PC-9 (cell line): ENCODE measurements around the gene HIGD1A. TPM values are rescaled to one million over a fixed set of nuclear protein-coding genes. Genes with fewer than 3 reads are reported as not detected.
"Not testable (repeated sequence)": the region's sequence is repeated elsewhere in the genome, so short reads cannot be mapped to it uniquely, and the experiment has no call there.

Experiments
- BruUV-seq: library from RNA; stranded (reverse); fragments of 400-500 nt; replicated peaks from 2 replicates; lab custom pipeline; 2021; lab: Mats Ljungman, UMichigan
- CTCF ChIA-PET: fragments of 300-600 bp; sonication (Branson Sonifier 250); formaldehyde crosslinking; loops from one replicate; lab custom pipeline; 2022; ENCODE audit warnings: antibody characterized with exemption; lab: Charles Lee
- POLR2A ChIA-PET: fragments of 300-600 bp; sonication (Branson Sonifier 250); formaldehyde crosslinking; loops from one replicate; lab custom pipeline; 2022; ENCODE audit warnings: antibody characterized with exemption; ENCODE audit not compliant: unreplicated experiment; lab: Charles Lee
- DNase-seq, 2 experiments: peaks; one replicate each; pipeline versions ENCODE4 v3.0.0 to v3.0.0-alpha.2; 2015 to 2022; ENCODE audit warnings: mixed read lengths in 1 of 2
- H2AFZ ChIP-seq: fragments of 200-600 bp; sonication (generic); 2 replicates; pipeline ENCODE4 v1.8.1; 2017; ENCODE audit warnings: antibody characterized with exemption
- H3F3A ChIP-seq: fragments of 200-600 bp; sonication (generic); 2 replicates; pipeline ENCODE4 v1.8.1; 2017; ENCODE audit warnings: antibody characterized with exemption, mild to moderate bottlenecking, low read depth; ENCODE audit not compliant: insufficient read depth
- H3K27ac ChIP-seq: fragments of 200-600 bp; sonication (generic); 2 replicates; pipeline ENCODE4 v1.6.1; 2016; ENCODE audit warnings: mixed run types
- H3K27me3 ChIP-seq: fragments of 200-600 bp; sonication (generic); 2 replicates; pipeline ENCODE4 v1.6.1; 2016; ENCODE audit warnings: low read depth, mixed run types; ENCODE audit not compliant: insufficient read depth
- H3K36me3 ChIP-seq: fragments of 200-600 bp; sonication (generic); 2 replicates; pipeline ENCODE4 v1.6.1; 2016; ENCODE audit warnings: low read depth, mixed run types
- H3K4me1 ChIP-seq: fragments of 200-600 bp; sonication (generic); replicated peaks from 2 replicates; pipeline ENCODE4 v1.6.1; 2016; ENCODE audit warnings: mixed run types; ENCODE audit not compliant: insufficient read depth
- H3K4me2 ChIP-seq: fragments of 200-600 bp; sonication (generic); 2 replicates; pipeline ENCODE4 v1.6.1; 2017; ENCODE audit warnings: mixed run types
- H3K4me3 ChIP-seq: fragments of 200-600 bp; sonication (generic); 2 replicates; pipeline ENCODE4 v1.6.1; 2016; ENCODE audit warnings: mixed run types
- H3K79me2 ChIP-seq: fragments of 200-600 bp; sonication (generic); 2 replicates; pipeline ENCODE4 v1.6.1; 2017; ENCODE audit warnings: low read depth, mixed run types
- H3K9me2 ChIP-seq: fragments of 200-600 bp; sonication (generic); 2 replicates; pipeline ENCODE4 v1.8.1; 2017; ENCODE audit warnings: mild to moderate bottlenecking; ENCODE audit not compliant: insufficient read depth
- H3K9me3 ChIP-seq: fragments of 200-600 bp; sonication (generic); 2 replicates; pipeline ENCODE4 v1.8.1; 2016; ENCODE audit warnings: low read depth; ENCODE audit not compliant: insufficient read depth
- H4K20me1 ChIP-seq: fragments of 200-600 bp; sonication (generic); 2 replicates; pipeline ENCODE4 v1.8.1; 2017; ENCODE audit not compliant: insufficient read depth
- EZH2 ChIP-seq: fragments of 200-600 bp; sonication (generic); IDR thresholded peaks from 2 replicates; pipeline ENCODE4 v1.8.0; 2017; ENCODE audit warnings: antibody characterized with exemption, low read depth
- intact Hi-C: fragments of 100-400 bp; cut with micrococcal nuclease; formaldehyde crosslinking; loops from one replicate; pipeline ENCODE4 v1.10.0; 2022; ENCODE audit not compliant: unreplicated experiment
- total RNA-seq: library from RNA; stranded (reverse); gene quantifications from 2 replicates; pipeline ENCODE4 v1.2.3, GENCODE V29; 2021
- TF ChIP-seq, protein P1 (sequence below): fragments of 200-600 bp; sonication (generic); conservative IDR thresholded peaks from 2 replicates; pipeline ENCODE4 v1.6.1; 2017; ENCODE audit warnings: mixed run types, antibody characterized with exemption, mild to moderate bottlenecking, moderate library complexity

Gene HIGD1A
- total RNA-seq, 1 experiment from 2014 or later, result 69.7 TPM

DNA sequence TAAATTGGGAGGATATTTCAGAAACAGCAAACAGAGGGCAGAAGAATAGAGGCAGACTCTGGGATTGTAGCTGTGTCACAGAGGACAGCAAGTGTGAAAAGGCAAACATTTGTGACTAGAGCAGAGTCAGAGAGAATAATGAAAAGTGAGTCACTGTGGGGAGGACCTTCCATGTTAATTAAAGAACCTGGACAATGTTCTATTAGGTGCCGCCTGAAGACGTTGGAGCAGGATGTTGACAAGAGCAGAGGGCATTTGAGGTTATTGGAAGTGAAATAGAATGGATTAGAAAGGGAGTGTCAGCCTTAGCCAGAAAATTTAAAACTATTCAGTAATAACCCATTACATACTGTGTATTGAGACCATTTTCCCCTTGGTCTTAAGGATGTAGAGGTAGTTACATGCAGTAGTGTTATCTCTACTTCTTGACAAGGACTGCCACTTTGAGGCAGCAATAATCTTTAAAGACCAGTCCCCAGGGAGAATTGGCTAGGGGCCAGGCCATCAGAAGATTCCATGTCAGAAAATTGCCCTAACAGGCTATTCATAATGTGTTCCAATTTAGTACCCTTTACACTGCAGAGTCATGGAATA, 10.7 kb upstream of the HIGD1A start:
- H3K4me2 ChIP-seq, result peak overlapping the region; percentile 41
- POLR2A ChIA-PET, result no interaction called here

DNA sequence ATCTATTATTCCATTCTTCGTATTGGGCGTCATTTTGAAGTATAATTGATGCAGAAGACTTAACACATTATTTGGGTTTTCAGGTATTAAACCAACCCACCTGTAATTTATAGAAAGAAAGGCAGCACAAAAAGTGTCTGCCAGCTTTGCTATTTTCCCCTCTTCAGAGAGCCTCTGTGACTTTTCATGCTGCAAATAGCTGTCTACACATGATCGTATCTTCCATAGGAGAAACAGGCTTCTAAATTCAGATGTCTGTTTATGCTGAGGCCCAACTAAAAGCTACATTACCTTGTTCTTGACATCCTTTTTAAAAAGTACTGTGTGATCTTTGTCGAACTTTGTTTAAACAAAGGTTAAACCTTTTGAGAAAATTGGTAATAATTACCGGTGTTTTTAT, 10.0 kb upstream of the HIGD1A start:
- Histone ChIP-seq H3K4me1 (peaks cover 47% of the 10 kb centered on the region), H4K20me1 (no peaks in the 10 kb centered on the region; the same call in 1 of the 2 replicates), H2AFZ (no peak overlapping the region), H3K27me3 (no peaks in the 10 kb centered on the region), H3K27ac (peak overlapping the region; percentile 48), H3K4me2 (peak overlapping the region; percentile 41; the same call in 1 of the 2 replicates), H3K4me3 (no peak overlapping the region), H3K79me2 (peaks cover 87% of the 10 kb centered on the region), H3F3A (peaks cover 33% of the 10 kb centered on the region), H3K9me3 (no peaks in the 10 kb centered on the region), H3K36me3 (no peaks in the 10 kb centered on the region), H3K9me2 (no peaks in the 10 kb centered on the region)
- POLR2A ChIA-PET, result no interaction called here
- no peak for DNase-seq
- BruUV-seq, result no TSS peak
- CTCF ChIA-PET, result no interaction called here
- TF ChIP-seq, protein P1, sequence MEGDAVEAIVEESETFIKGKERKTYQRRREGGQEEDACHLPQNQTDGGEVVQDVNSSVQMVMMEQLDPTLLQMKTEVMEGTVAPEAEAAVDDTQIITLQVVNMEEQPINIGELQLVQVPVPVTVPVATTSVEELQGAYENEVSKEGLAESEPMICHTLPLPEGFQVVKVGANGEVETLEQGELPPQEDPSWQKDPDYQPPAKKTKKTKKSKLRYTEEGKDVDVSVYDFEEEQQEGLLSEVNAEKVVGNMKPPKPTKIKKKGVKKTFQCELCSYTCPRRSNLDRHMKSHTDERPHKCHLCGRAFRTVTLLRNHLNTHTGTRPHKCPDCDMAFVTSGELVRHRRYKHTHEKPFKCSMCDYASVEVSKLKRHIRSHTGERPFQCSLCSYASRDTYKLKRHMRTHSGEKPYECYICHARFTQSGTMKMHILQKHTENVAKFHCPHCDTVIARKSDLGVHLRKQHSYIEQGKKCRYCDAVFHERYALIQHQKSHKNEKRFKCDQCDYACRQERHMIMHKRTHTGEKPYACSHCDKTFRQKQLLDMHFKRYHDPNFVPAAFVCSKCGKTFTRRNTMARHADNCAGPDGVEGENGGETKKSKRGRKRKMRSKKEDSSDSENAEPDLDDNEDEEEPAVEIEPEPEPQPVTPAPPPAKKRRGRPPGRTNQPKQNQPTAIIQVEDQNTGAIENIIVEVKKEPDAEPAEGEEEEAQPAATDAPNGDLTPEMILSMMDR, result no peak
- no peak for TF ChIP-seq EZH2
- intact Hi-C loops, result no loop called here

More for the DNA sequence above, 10.7 kb upstream of the HIGD1A start:
- no peaks in the 10 kb centered on the region; the same call in 1 of the 2 replicates for H4K20me1 ChIP-seq
- CTCF ChIA-PET, result no interaction called here
- peaks cover 31% of the 10 kb centered on the region for H3F3A ChIP-seq
- H3K79me2 ChIP-seq, result peaks cover 80% of the 10 kb centered on the region
- intact Hi-C loops, result no loop called here
- no peaks in the 10 kb centered on the region for H3K36me3 ChIP-seq
- peak overlapping the region; percentile 48 for H3K27ac ChIP-seq
- no peak overlapping the region for H3K4me3 ChIP-seq
- H3K27me3 ChIP-seq, result no peaks in the 10 kb centered on the region
- peak in 1 of 2 experiments; percentile 53 for DNase-seq
- H3K9me2 ChIP-seq, result no peaks in the 10 kb centered on the region
- no peaks in the 10 kb centered on the region for H3K9me3 ChIP-seq
- BruUV-seq, result no TSS peak
- TF ChIP-seq, protein P1, result no peak
- TF ChIP-seq EZH2, result no peak
- peaks cover 54% of the 10 kb centered on the region for H3K4me1 ChIP-seq
- H2AFZ ChIP-seq, result no peak overlapping the region

DNA sequence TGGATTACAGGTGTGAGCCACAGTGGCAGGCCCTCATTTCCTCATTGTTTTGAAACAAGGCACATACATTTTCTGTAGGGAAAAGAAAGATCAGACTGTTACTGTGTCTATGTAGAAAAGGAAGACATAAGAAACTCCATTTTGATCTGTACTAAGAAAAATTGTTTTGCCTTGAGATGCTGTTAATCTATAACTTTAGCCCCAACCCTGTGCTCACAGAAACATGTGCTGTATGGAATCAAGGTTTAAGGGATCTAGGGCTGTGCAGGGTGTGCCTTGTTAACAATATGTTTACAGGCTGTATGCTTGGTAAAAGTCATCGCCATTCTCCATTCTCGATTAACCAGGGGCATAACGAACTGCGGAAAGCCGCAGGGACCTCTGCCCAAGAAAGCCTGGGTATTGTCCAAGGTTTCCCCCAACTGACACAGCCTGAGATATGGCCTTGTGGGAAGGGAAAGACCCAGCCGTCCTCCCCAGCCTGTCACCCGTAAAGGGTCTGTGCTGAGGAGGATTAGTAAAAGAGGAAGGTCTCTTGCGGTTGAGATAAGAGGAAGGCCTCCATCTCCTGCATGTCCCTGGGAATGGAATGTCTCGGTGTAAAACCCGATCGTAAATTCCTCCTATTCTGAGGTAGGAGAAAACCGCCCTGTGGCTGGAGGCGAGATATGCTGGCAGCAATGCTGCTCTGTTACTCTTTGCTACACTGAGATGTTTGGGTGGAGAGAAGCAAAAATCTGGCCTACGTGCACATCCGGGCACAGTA, 7.0 kb upstream of the HIGD1A start:
- Histone ChIP-seq H3K4me1 (peaks cover 31% of the 10 kb centered on the region), H3F3A (peaks cover 15% of the 10 kb centered on the region), H3K27ac (peak overlapping the region; percentile 91), H3K4me3 (peak overlapping the region; percentile 65), H3K79me2 (peaks cover 65% of the 10 kb centered on the region), H3K4me2 (peak overlapping the region; percentile 73)
- BruUV-seq, CTCF ChIA-PET, H3K36me3 ChIP-seq, POLR2A ChIA-PET, H3K27me3 ChIP-seq, H3K9me2 ChIP-seq, H3K9me3 ChIP-seq, H2AFZ ChIP-seq, intact Hi-C loops, H4K20me1 ChIP-seq: not testable (repeated sequence)
- DNase-seq, result peak in 1 of 2 experiments; percentile 65

DNA sequence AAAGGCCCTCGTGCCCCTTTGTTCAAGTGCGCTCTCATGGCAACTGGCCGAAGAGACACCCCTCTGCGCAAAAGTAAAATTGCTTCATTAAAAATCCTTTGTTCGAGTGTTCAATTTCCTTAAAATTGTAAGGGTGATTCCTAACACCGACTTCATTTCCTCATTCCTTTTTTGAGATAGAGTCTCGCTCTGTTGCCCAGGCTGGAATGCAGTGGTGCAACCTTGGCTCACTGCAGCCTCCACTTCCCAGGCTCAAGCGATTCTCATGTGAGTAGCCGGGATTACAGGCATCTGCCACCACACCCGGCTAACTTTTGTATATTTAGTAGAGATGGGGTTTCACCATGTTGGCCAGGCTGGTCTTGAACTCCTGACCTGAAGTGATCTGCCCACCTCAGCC, 6.4 kb upstream of the HIGD1A start:
- H3K4me1 ChIP-seq, result peaks cover 28% of the 10 kb centered on the region
- peak in 1 of 2 experiments; percentile 64 for DNase-seq
- intact Hi-C loops, H2AFZ ChIP-seq, BruUV-seq, CTCF ChIA-PET, H3K27me3 ChIP-seq, H3K36me3 ChIP-seq, POLR2A ChIA-PET, H4K20me1 ChIP-seq, H3K9me2 ChIP-seq, H3K9me3 ChIP-seq: not testable (repeated sequence)
- H3K4me3 ChIP-seq, result peak overlapping the region; percentile 65
- peak overlapping the region; percentile 73 for H3K4me2 ChIP-seq
- peaks cover 13% of the 10 kb centered on the region for H3F3A ChIP-seq
- peak overlapping the region; percentile 91 for H3K27ac ChIP-seq
- H3K79me2 ChIP-seq, result peaks cover 59% of the 10 kb centered on the region
